Measurements from ENCODE around the gene RPH3AL. TPM values are rescaled to one million over a fixed set of nuclear protein-coding genes. Genes with fewer than 3 reads are reported as not detected.

RPH3AL gene
- total and polyA plus RNA-seq, 7 experiments from 2014 or later: 0.84 to 19.6 (median 4.3) TPM

GRCh38 chr17:231966-232807 lies 120.4 kb downstream of the RPH3AL start:
- H3K27me3 Mint-ChIP-seq: peaks cover 0 to 9% (median 0%) of the 10 kb centered on the region in 5 donors
- no peak overlapping the region for H3K27ac ChIP-seq (ENCODE audit: low read depth, low read length)
- H3K4me3 ChIP-seq (ENCODE audit: low read length): no peak overlapping the region
- no peak overlapping the region for H3K4me3 Mint-ChIP-seq
- no peak for ATAC-seq
- peaks cover 0 to 7% (median 0%) of the 10 kb centered on the region in 5 donors for H3K36me3 Mint-ChIP-seq
- H3K4me1 ChIP-seq (ENCODE audit: control insufficient read depth in 2 of 2, insufficient read depth in 2 of 2, low read length in 2 of 2): no peaks in the 10 kb centered on the region
- H3K9me3 ChIP-seq (ENCODE audit: control insufficient read depth in 2 of 3, low read length in 3 of 3): no peaks in the 10 kb centered on the region
- CTCF ChIA-PET: interaction anchor here (0.7 kb wide), 1 partner anchor 559 kb away, joined by 3 read pairs; no protein-coding TSS in a partner anchor
- peaks cover 0 to 3% (median 0%) of the 10 kb centered on the region in 7 donors for H3K4me1 Mint-ChIP-seq
- no peaks in the 10 kb centered on the region for H3K27me3 ChIP-seq (ENCODE audit: control insufficient read depth in 2 of 2, insufficient read depth in 2 of 2, low read length in 2 of 2)
- H3K36me3 ChIP-seq (ENCODE audit: control insufficient read depth in 2 of 3, insufficient read depth in 3 of 3, low read length in 3 of 3): no peaks in the 10 kb centered on the region
- no peak overlapping the region for H3K27ac Mint-ChIP-seq
- POLR2A ChIA-PET: no interaction called here
- no peaks in the 10 kb centered on the region for H3K9me3 Mint-ChIP-seq
- intact Hi-C loops (cut with micrococcal nuclease): no loop called here
- peak in 1 of 9 donors; percentile 10 for DNase-seq

GRCh38 chr17:231191-231965 lies 121.2 kb downstream of the RPH3AL start:
- Mint-ChIP-seq H3K9me3 (no peaks in the 10 kb centered on the region), H3K27ac (no peak overlapping the region), H3K4me3 (no peak overlapping the region), H3K27me3 (peaks cover 0 to 9% (median 0%) of the 10 kb centered on the region in 5 donors), H3K4me1 (peaks cover 0 to 3% (median 0%) of the 10 kb centered on the region in 7 donors), H3K36me3 (peaks cover 0 to 7% (median 0%) of the 10 kb centered on the region in 5 donors)
- CTCF ChIA-PET: interaction anchor here (0.6 kb wide), 1 partner anchor 386 kb away, joined by 3 read pairs; no protein-coding TSS in a partner anchor
- no peak for ATAC-seq
- no peak for DNase-seq
- Histone ChIP-seq H3K4me3 (ENCODE audit: low read length) (no peak overlapping the region), H3K9me3 (ENCODE audit: control insufficient read depth in 2 of 3, low read length in 3 of 3) (no peaks in the 10 kb centered on the region), H3K4me1 (ENCODE audit: control insufficient read depth in 2 of 2, insufficient read depth in 2 of 2, low read length in 2 of 2) (no peaks in the 10 kb centered on the region), H3K27me3 (ENCODE audit: control insufficient read depth in 2 of 2, insufficient read depth in 2 of 2, low read length in 2 of 2) (no peaks in the 10 kb centered on the region), H3K27ac (ENCODE audit: low read depth, low read length) (no peak overlapping the region), H3K36me3 (ENCODE audit: control insufficient read depth in 2 of 3, insufficient read depth in 3 of 3, low read length in 3 of 3) (no peaks in the 10 kb centered on the region)
- POLR2A ChIA-PET: no interaction called here
- intact Hi-C loops (cut with micrococcal nuclease): no loop called here

GRCh38 chr17:230395-230770 lies 122.2 kb downstream of the RPH3AL start:
- Histone ChIP-seq H3K4me1 (ENCODE audit: control insufficient read depth in 2 of 2, insufficient read depth in 2 of 2, low read length in 2 of 2) (no peaks in the 10 kb centered on the region), H3K4me3 (ENCODE audit: low read length) (no peak overlapping the region), H3K27ac (ENCODE audit: low read depth, low read length) (no peak overlapping the region), H3K9me3 (ENCODE audit: control insufficient read depth in 2 of 3, low read length in 3 of 3) (no peaks in the 10 kb centered on the region), H3K36me3 (ENCODE audit: control insufficient read depth in 2 of 3, insufficient read depth in 3 of 3, low read length in 3 of 3) (no peaks in the 10 kb centered on the region), H3K27me3 (ENCODE audit: control insufficient read depth in 2 of 2, insufficient read depth in 2 of 2, low read length in 2 of 2) (no peaks in the 10 kb centered on the region)
- no peak for DNase-seq
- Mint-ChIP-seq H3K4me1 (peaks cover 0 to 3% (median 0%) of the 10 kb centered on the region in 7 donors), H3K9me3 (no peaks in the 10 kb centered on the region), H3K4me3 (no peak overlapping the region), H3K27me3 (peaks cover 0 to 9% (median 0%) of the 10 kb centered on the region in 5 donors), H3K27ac (peak overlapping the region in 1 of 9 donors; percentile 55), H3K36me3 (peaks cover 0 to 7% (median 0%) of the 10 kb centered on the region in 5 donors)
- no peak for ATAC-seq
- intact Hi-C loops (cut with micrococcal nuclease): no loop called here
- ChIA-PET CTCF (no interaction called here), POLR2A (interaction anchor here (0.5 kb wide), 1 partner anchor 24 kb away, joined by 7 read pairs; no protein-coding TSS in a partner anchor)

GRCh38 chr17:229709-230394 lies 122.8 kb downstream of the RPH3AL start:
- H3K27ac ChIP-seq (ENCODE audit: low read depth, low read length): no peak overlapping the region
- H3K4me3 Mint-ChIP-seq: no peak overlapping the region
- no peak overlapping the region for H3K4me3 ChIP-seq (ENCODE audit: low read length)
- DNase-seq: no peak
- no peaks in the 10 kb centered on the region for H3K9me3 Mint-ChIP-seq
- peaks cover 0 to 3% (median 0%) of the 10 kb centered on the region in 7 donors for H3K4me1 Mint-ChIP-seq
- no peaks in the 10 kb centered on the region for H3K27me3 ChIP-seq (ENCODE audit: control insufficient read depth in 2 of 2, insufficient read depth in 2 of 2, low read length in 2 of 2)
- H3K4me1 ChIP-seq (ENCODE audit: control insufficient read depth in 2 of 2, insufficient read depth in 2 of 2, low read length in 2 of 2): no peaks in the 10 kb centered on the region
- no peaks in the 10 kb centered on the region for H3K9me3 ChIP-seq (ENCODE audit: control insufficient read depth in 2 of 3, low read length in 3 of 3)
- POLR2A ChIA-PET: interaction anchor here (0.5 kb wide), 1 partner anchor 23 kb away, joined by 7 read pairs; no protein-coding TSS in a partner anchor
- H3K36me3 ChIP-seq (ENCODE audit: control insufficient read depth in 2 of 3, insufficient read depth in 3 of 3, low read length in 3 of 3): no peaks in the 10 kb centered on the region
- CTCF ChIA-PET: no interaction called here
- H3K36me3 Mint-ChIP-seq: peaks cover 0 to 7% (median 0%) of the 10 kb centered on the region in 5 donors
- peak overlapping the region in 1 of 9 donors; percentile 55 for H3K27ac Mint-ChIP-seq
- ATAC-seq: no peak
- H3K27me3 Mint-ChIP-seq: peaks cover 0 to 7% (median 0%) of the 10 kb centered on the region in 5 donors
- intact Hi-C loops (cut with micrococcal nuclease): no loop called here

- CTCF ChIA-PET: no interaction called here
- ATAC-seq: no peak
Observed at GRCh38 chr17:228951-229708, 123.5 kb downstream of the RPH3AL start.

More at GRCh38 chr17:228951-229708, 123.5 kb downstream of the RPH3AL start:
- no peaks in the 10 kb centered on the region for H3K4me1 ChIP-seq (ENCODE audit: control insufficient read depth in 2 of 2, insufficient read depth in 2 of 2, low read length in 2 of 2)
- Mint-ChIP-seq H3K4me3 (no peak overlapping the region), H3K27ac (peak overlapping the region in 1 of 9 donors; percentile 59), H3K9me3 (no peaks in the 10 kb centered on the region), H3K27me3 (no peaks in the 10 kb centered on the region), H3K4me1 (peaks cover 0 to 3% (median 0%) of the 10 kb centered on the region in 7 donors), H3K36me3 (peaks cover 0 to 7% (median 0%) of the 10 kb centered on the region in 5 donors)
- H3K27ac ChIP-seq (ENCODE audit: low read depth, low read length): no peak overlapping the region
- no peaks in the 10 kb centered on the region for H3K9me3 ChIP-seq (ENCODE audit: control insufficient read depth in 2 of 3, low read length in 3 of 3)
- POLR2A ChIA-PET: no interaction called here
- no peak for DNase-seq
- H3K36me3 ChIP-seq (ENCODE audit: control insufficient read depth in 2 of 3, insufficient read depth in 3 of 3, low read length in 3 of 3): no peaks in the 10 kb centered on the region
- no peaks in the 10 kb centered on the region for H3K27me3 ChIP-seq (ENCODE audit: control insufficient read depth in 2 of 2, insufficient read depth in 2 of 2, low read length in 2 of 2)
- intact Hi-C loops (cut with micrococcal nuclease): no loop called here
- H3K4me3 ChIP-seq (ENCODE audit: low read length): no peak overlapping the region
